RPMI8226 (cell line): ENCODE results near the gene FNTB.

Experiments
- DNase-seq: peaks from one replicate; pipeline ENCODE4 v3.0.0-alpha.2; 2015

FNTB gene

DNA sequence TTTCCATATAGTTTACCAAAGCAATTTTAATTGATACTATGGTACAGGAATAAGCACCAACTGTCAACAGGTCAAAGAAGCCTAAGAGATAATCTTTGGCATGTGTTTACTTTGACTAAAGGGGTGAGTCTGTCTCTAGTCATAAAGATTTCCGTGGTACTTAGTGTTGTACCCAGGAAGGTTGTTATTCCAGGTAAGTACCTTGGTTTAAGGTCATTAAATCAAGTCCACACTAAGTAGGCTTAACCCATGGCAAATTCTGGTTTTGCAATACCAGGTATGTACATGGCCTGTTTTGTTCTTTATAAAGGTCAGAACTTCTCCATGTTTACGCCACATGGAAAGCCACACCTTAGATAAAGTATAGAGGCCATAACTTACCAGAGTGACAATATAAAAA, 105.7 kb downstream of the FNTB start:
- DNase-seq, result no peak

DNA sequence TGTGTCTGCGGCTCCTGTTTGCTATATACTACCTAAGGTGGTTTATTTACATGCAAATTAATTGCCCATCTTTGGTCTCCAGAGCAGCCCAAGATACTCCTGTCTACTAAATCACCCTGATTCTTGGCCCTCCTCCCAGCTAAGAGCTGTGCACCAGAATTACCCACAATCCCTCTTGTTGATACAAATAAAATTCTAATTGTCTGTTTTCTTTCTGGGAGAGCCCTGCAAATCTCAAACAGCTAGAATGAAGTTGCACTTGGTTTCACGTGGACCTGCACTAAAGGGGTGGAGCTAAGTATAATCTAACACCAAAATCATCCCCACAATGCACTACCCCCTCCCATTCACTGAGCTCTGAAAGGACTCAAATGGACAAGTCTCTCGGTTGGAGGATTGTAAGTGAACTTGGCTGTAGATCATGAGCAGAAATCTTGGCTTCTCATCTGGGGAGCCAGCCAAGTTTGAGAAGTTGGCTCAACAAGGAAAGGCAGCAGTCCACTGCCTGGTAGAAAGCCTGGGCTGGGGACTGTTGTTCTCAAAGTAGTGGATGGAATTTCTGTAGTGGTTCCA, 109.0 kb downstream of the FNTB start:
- DNase-seq, result no peak

DNA sequence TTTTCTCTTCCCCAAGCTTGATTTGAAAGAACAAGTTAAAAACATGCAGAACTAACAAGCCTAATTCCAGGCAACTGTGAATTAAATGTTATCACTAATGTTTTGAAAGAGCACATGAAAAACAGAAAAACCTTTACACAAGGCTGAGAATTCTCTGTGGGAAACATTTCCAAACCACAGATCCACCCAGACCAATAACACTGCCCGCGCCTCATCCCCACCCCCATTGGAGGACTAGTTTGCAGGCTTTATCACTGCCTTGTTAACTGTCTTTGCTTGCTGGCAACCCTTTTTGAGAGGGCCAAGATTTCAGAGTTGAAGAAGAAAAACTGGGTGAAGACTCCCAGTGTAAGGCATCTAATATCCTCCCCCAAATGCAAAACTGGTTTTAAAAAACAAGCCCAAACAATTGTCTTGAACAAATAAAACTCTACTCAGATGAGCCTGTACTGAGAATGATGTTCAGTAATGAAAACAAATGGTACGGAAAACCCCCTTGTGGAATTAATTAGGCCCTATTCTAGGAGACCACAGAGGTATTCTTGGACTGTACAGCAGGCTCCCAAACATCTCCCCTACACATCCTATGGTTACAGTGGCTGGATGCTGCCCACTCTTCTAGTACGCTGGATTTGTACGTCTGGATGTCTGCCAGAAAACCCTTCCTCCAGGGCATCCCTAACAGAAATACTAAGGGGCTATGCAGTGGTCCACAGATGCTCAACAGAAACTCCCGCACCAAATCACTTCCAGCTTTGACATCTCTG, 109.8 kb downstream of the FNTB start:
- DNase-seq, result no peak

DNA sequence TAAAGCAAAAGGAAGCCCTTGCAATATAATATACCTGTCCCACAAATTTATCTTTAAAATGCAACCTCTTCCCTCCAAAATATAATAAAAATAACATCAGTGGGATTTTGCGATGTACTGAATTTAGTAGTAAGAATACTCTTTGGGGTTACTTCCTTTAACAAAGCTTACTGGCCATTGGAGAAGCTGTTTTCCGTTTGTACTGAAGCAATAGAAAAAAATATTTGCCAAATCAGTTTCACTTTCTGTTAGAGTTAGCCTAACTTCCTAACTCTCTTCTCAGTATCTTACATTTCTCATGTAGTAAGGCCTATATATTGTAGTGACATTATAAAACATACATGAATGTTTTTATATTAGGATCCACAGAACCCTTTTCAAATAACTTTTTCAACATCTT, 111.9 kb downstream of the FNTB start:
- DNase-seq, result peak; percentile 30

DNA sequence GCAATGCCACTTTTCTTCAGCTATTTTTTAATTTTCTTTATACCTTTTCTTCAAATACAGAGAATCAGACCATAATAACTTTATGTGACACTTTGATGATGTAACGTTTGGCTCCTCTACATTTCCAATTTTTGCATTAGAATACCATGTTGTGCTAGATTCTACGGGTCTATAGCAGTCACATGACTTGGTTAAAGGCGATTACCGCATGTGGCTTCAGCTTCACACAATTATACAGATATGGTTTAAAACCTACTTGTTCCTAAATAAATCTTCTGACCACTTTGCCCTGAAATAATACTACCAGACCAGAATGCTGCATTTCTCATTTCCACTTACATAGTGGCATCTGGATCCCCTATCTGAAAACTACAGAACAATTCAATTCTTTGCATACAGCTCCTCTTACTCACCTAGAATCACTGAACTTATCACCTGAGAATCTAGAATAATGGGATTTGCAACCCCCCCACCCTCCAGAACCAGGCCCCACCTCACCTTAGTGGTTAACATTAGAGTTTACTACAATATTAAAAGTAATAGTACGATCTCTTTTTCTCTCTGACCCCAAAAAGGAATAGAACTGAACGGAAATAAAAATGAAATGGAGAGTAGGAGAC, 114.3 kb downstream of the FNTB start:
- no peak for DNase-seq

DNA sequence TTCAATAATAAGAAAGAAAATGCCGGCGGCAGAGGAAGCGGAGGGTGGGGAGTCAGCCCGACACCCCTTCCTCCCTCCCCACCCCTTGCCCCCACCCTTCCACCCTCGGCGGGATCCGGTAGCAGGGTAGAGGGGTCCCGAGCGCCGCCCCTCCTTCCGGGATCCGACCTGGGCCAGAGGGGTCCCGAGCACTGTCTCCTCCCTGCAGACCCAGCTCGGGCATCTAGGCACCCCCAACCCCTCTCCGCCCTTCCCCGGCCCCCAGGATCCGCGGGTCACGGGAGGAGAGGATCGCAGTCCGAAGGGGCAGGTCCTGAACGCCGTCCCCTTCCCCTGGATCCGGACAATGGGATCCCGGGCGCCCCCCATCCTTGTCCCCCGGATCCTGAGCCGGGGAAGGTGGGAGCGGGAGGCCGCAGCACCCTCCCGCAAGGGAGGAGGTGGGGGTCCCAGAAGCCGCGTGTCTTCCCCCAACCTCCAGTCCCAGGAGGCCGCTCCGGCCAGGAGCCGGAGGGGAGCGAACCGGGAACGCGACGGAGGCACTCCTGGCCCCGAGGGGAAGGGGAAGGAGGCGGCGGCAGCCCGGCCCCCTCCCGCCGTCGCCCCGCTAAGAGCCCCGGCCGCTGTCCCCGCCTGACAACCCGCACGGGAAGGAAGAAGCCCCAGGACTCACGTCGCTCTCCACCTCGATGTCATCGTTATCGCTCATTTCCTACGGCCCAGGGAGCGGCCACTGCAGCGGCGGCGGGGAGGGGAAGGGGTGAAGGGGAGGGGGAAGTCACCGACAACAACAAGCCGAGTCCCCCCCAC, 115.1 kb downstream of the FNTB start:
- no peak for DNase-seq

DNA sequence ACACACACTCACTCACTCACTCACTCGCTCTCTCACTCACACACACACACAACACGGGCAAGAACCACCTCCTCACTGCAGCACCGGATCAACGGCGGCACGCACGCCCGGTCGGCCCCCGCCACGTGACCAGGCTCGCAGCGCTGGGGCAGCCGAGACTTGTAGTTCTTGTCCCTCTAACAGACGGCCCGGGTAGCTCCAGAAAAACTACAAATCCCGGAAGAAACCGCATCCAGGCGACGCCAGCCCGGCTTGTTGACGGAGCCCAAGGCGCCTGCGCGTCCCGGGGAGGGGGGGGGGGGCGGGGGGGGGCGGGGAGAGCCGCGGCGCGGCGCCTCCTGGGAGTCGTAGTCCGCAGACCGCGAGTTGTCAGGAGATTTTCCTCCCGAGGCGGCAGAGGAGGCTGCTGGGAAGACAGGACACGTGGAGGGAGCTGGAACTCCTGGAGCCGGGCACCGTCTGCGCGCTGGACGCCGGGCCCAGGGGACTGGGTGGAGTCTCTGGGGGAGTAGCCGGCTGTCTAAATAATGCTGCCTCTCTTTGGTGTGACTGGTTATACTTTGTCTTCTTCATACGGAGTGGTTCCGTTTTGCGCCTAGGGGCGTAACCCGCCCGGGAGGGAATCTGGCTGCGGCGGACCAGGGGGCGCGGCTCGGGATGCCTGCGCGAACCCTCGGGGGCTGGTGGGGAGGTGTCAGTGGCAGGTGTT, 115.9 kb downstream of the FNTB start, which contains the start of gene MAX:
Gene MAX, minus strand, starts transcription at position 77 of the 709 bp plus-strand sequence. CDS start 178 bp downstream, outside the sequence.
- DNase-seq, result peak; percentile 94

DNA sequence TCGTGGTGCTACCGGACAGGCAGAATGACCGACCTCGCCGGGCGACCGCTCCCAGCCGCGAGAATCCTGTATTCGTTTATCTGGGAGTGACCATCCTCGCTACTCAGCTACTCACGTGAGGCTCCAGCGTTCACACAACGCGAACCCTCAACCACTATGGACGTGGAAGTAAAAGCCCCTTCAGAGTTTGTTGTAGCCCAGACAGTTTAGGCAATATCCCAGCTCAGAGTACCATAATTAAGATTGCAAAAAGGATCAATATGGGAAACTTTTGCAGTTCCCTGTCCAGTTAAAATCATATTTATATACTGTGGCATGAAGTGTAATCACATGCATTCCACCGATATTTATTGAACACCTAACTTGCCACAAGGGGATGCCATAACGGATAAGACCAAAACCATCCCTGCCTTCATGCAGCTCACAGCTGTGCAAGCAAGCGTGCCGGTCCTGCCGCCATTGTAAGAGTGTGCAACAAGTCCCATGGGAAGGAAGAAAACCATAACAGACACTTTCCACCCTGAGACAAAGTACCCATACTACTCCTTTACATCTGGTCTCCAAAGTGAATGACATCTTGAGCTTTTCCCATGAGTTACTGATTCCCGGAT, 116.6 kb downstream of the FNTB start:
- DNase-seq, result peak; percentile 31

DNA sequence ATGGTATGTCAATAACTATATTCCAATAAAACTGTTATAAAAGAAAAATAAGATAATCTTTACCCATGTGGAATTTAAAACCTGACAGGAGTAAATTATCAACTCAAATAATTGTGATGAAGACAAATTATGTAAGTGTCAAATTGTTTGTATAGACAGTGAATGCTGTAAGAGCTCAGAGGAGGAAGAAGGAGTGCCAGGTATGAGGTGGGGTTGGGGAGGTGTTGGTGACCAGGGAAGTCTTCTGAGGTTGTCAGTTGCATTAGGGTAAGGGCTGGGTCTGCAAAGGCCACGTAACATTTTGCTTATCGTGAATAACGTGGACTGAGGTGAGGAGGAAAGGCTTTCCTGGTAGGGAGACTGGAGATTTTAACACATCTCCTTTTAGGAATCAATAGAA, 118.1 kb downstream of the FNTB start:
- no peak for DNase-seq

DNA sequence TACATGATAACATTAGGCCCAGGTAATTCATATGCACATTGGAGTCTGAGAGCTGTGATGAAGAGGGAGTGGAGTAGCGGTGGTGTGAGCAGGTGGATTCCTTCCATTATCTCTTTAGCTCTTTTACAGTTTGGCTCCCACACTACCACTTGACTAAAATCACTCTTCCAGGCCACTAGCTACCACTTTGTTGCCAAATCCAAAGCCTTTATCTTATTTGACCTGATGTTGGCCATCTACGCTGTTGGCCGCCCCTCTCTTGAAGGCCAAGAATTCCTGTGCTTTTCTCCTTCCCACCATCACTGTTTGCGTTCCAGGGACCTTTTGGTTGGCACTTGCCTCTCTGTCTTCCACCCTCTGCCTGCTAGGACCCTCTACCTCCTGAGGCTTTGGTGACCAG, 119.6 kb downstream of the FNTB start:
- no peak for DNase-seq

DNA sequence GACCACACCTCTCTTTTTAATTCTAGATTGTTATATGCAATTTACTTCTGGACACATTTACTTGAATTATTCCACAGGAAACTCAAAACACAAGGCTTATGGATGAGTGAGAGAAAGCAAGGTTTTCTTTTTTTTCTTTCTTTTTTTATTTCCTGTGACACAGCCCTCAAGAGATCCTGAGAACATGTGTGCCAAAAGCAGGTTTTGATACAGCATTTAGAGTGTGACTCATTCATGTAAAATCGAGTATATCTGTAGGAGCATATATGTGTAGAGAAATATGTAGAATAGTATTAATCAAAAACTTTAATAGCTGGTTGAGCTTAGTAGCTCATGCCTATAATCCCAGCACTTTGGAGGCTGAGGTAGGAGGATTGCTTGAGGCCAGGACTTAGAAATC, 120.0 kb downstream of the FNTB start:
- DNase-seq, result no peak

DNA sequence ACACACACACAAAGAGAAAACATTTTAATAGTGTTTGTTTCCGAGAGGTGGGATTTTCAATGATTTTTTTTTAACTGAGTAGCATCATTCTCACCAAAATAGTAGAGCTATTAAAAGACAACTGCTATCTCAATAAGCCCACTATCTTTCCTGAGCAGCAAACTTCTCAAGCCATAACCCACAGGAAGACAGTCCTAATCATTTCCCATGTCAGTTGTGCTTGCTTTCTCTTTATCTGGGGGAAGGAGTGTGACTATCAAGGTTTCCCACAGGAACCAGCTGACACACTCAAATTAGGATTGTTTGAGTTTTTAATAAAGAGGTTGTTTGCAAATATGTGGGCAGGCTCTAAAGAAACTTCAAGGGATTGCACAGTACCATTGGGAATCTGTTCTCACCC, 120.5 kb downstream of the FNTB start:
- DNase-seq, result no peak

DNA sequence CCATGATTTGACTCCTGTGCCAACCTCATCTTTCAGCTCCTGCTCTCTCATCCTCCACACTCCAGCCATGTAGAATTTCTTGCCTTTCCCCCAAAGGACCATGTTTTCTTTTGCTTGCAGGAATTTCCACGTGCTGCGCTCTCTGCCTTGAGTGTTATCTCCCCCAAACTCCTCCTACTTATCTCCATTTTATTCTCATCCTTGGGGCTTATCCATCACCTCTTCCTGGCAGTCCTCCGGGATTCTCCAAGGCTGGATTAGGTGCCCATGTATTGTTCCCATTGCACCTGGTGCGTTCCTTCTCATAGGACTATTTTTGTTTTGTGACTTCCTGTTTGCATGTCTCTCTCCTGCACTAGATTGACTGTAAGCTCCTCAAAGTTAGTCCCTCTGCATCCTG, 122.7 kb downstream of the FNTB start:
- DNase-seq, result no peak

DNA sequence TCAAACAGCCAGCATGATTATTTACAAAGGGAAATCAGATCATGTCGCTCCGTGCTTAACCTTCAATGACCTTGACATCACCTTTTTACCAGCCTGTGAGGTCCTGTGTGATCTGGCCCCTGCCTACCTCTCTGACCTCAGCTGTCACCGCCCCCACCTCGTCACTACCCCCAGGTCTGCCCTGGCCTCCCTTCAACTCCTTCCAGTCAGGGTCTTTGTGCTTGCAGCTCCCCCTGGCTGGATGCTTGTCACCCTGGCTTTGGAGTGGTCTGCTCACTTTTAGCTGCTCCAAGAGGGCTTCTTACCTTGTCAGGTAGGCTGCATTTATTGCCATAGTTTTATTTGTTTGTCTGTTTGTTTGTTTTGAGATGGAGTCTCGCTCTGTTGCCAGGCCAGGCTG, 123.8 kb downstream of the FNTB start:
- no peak for DNase-seq
